H9 (cell line): Measurements from ENCODE around the gene CPLX1. TPM values are rescaled to one million over a fixed set of nuclear protein-coding genes. Genes with fewer than 3 reads are reported as not detected.

Experiments used
- DNase-seq: peaks from one replicate; pipeline ENCODE4 v3.0.0-alpha.2; 2017
- H2AFZ ChIP-seq: one replicate; pipeline ENCODE4 v1.6.1; 2013; ENCODE audit warnings: mild to moderate bottlenecking, low read length, control low read depth, moderate library complexity
- H2AK5ac ChIP-seq: 2 replicates; pipeline ENCODE4 v1.6.1; 2013; ENCODE audit warnings: low read length, control low read depth, mixed read lengths; ENCODE audit not compliant: insufficient read length
- H2BK120ac ChIP-seq: one replicate; pipeline ENCODE4 v1.6.1; 2013; ENCODE audit warnings: low read depth, mild to moderate bottlenecking, low read length, control low read depth, inconsistent platforms; ENCODE audit not compliant: poor library complexity, severe bottlenecking
- H2BK12ac ChIP-seq: 2 replicates; pipeline ENCODE4 v1.6.1; 2013; ENCODE audit warnings: low read length, control low read depth, mixed read lengths, low read depth; ENCODE audit not compliant: insufficient read length
- H2BK15ac ChIP-seq: 2 replicates; pipeline ENCODE4 v1.6.1; 2013; ENCODE audit warnings: low read depth, low read length, control low read depth
- H2BK20ac ChIP-seq: one replicate; pipeline ENCODE4 v1.6.1; 2013; ENCODE audit warnings: low read depth, mild to moderate bottlenecking, low read length, control low read depth, inconsistent platforms; ENCODE audit not compliant: poor library complexity, severe bottlenecking
- H2BK5ac ChIP-seq: 2 replicates; pipeline ENCODE4 v1.6.1; 2013; ENCODE audit warnings: low read length, control low read depth, mixed read lengths; ENCODE audit not compliant: insufficient read length
- H3K14ac ChIP-seq: 2 replicates; pipeline ENCODE4 v1.6.1; 2013; ENCODE audit warnings: low read length, control low read depth; ENCODE audit not compliant: insufficient read depth
- H3K18ac ChIP-seq: 2 replicates; pipeline ENCODE4 v1.6.1; 2013; ENCODE audit warnings: low read depth, mild to moderate bottlenecking, mixed read lengths, low read length, control low read depth; ENCODE audit not compliant: insufficient read length
- H3K23ac ChIP-seq: 2 replicates; pipeline ENCODE4 v1.6.1; 2013; ENCODE audit warnings: low read length, control low read depth, mixed read lengths, low read depth; ENCODE audit not compliant: insufficient read length
- H3K23me2 ChIP-seq: 2 replicates; pipeline ENCODE4 v1.6.1; 2013; ENCODE audit warnings: low read depth, mild to moderate bottlenecking, mixed read lengths, low read length, control low read depth; ENCODE audit not compliant: insufficient read length, poor library complexity, severe bottlenecking
- H3K27ac ChIP-seq: 2 replicates; pipeline ENCODE4 v1.5.1; 2013; ENCODE audit warnings: low read length, control low read depth, mixed read lengths, low read depth; ENCODE audit not compliant: insufficient read length
- H3K27me3 ChIP-seq: 2 replicates; pipeline ENCODE4 v1.6.1; 2013; ENCODE audit warnings: low read length, control low read depth, inconsistent platforms; ENCODE audit not compliant: insufficient read depth
- H3K4ac ChIP-seq: 2 replicates; pipeline ENCODE4 v1.6.1; 2013; ENCODE audit warnings: low read depth, mild to moderate bottlenecking, control low read depth, inconsistent platforms, low read length, moderate library complexity
- H3K4me1 ChIP-seq: 2 replicates; pipeline ENCODE4 v1.6.1; 2013; ENCODE audit warnings: low read length, control low read depth, inconsistent platforms; ENCODE audit not compliant: insufficient read depth
- H3K4me2 ChIP-seq: 2 replicates; pipeline ENCODE4 v1.6.1; 2013; ENCODE audit warnings: low read length, control low read depth, mixed read lengths; ENCODE audit not compliant: insufficient read length, insufficient read depth
- H3K56ac ChIP-seq: 2 replicates; pipeline ENCODE4 v1.6.1; 2013; ENCODE audit warnings: low read depth, mild to moderate bottlenecking, mixed read lengths, low read length, control low read depth; ENCODE audit not compliant: insufficient read length
- H3K79me1 ChIP-seq: 2 replicates; pipeline ENCODE4 v1.6.1; 2013; ENCODE audit warnings: low read depth, mild to moderate bottlenecking, moderate library complexity, low read length, control low read depth, inconsistent platforms; ENCODE audit not compliant: insufficient read depth, poor library complexity, severe bottlenecking
- H3K79me2 ChIP-seq: 2 replicates; pipeline ENCODE4 v1.6.1; 2013; ENCODE audit warnings: low read length, control low read depth, inconsistent platforms; ENCODE audit not compliant: insufficient read depth
- H3K9ac ChIP-seq: 2 replicates; pipeline ENCODE4 v1.6.1; 2013; ENCODE audit warnings: low read length, control low read depth, mixed read lengths; ENCODE audit not compliant: insufficient read length; ENCODE audit errors: extremely low read depth
- H3K9me3 ChIP-seq: one replicate; pipeline ENCODE4 v1.6.1; 2013; ENCODE audit warnings: low read depth, low read length, inconsistent platforms; ENCODE audit not compliant: control insufficient read depth
- H3T11ph ChIP-seq: one replicate; pipeline ENCODE4 v1.6.1; 2013; ENCODE audit warnings: mild to moderate bottlenecking, low read length, control low read depth, inconsistent platforms
- H4K20me1 ChIP-seq: one replicate; pipeline ENCODE4 v1.6.1; 2013; ENCODE audit not compliant: control insufficient read depth, insufficient read length, insufficient read depth
- H4K5ac ChIP-seq: 2 replicates; pipeline ENCODE4 v1.6.1; 2013; ENCODE audit warnings: low read depth, mild to moderate bottlenecking, mixed read lengths, low read length, control low read depth; ENCODE audit not compliant: insufficient read length
- H4K8ac ChIP-seq: replicated peaks from 2 replicates; pipeline ENCODE4 v1.6.1; 2013; ENCODE audit warnings: low read length, control low read depth, mixed read lengths, low read depth; ENCODE audit not compliant: insufficient read length
- H4K91ac ChIP-seq: 2 replicates; pipeline ENCODE4 v1.6.1; 2013; ENCODE audit warnings: low read depth, mild to moderate bottlenecking, moderate library complexity, mixed read lengths, low read length, control low read depth; ENCODE audit not compliant: insufficient read length
- H3K27ac Mint-ChIP-seq, 3 experiments: 2 replicates in 2 of 3; 3 replicates in 1 of 3; pipeline ENCODE4 v1.8.0; 2020 to 2021; ENCODE audit warnings: mixed read lengths in 3 of 3, mild to moderate bottlenecking in 1 of 3, moderate library complexity in 1 of 3
- H3K27me3 Mint-ChIP-seq: 2 replicates; pipeline ENCODE4 v1.8.0; 2021; ENCODE audit warnings: low read depth, mild to moderate bottlenecking, moderate library complexity, mixed read lengths
- H3K36me3 Mint-ChIP-seq, 3 experiments: 2 replicates in 2 of 3; 3 replicates in 1 of 3; pipeline ENCODE4 v1.8.0; 2020 to 2021; ENCODE audit warnings: low read depth in 3 of 3, mixed read lengths in 3 of 3; ENCODE audit not compliant: insufficient read depth in 1 of 3
- H3K4me1 Mint-ChIP-seq, 2 experiments: 2 replicates each; pipeline ENCODE4 v1.8.0; 2020; ENCODE audit warnings: mixed read lengths in 2 of 2
- H3K4me3 Mint-ChIP-seq, 2 experiments: 2 replicates in 1 of 2; 3 replicates in 1 of 2; pipeline ENCODE4 v1.8.0; 2020 to 2021; ENCODE audit warnings: mild to moderate bottlenecking in 2 of 2, mixed read lengths in 2 of 2, moderate library complexity in 1 of 2
- H3K9me3 Mint-ChIP-seq, 2 experiments: 2 replicates in 1 of 2; 3 replicates in 1 of 2; pipeline ENCODE4 v1.8.0; 2020; ENCODE audit warnings: mild to moderate bottlenecking in 2 of 2, mixed read lengths in 2 of 2, moderate library complexity in 1 of 2
- WGBS: extraction: QIAGEN DNeasy Blood & Tissue Kit; methylation state at CpG from one replicate; pipeline ENCODE4 v1.1.7; 2013; ENCODE audit warnings: missing lambda C conversion rate, low lambda C conversion rate, mixed read lengths; ENCODE audit not compliant: insufficient read length; ENCODE audit errors: extremely low coverage; 5-methylcytosine and 5-hydroxymethylcytosine counted together
- total RNA-seq: library from RNA; stranded (reverse); gene quantifications from 2 replicates; pipeline ENCODE4 v1.2.1, GENCODE V29; 2021
- TF ChIP-seq, protein P1 (sequence below): fragments of 200-600 bp; sonication (generic); conservative IDR thresholded peaks from 3 replicates; pipeline ENCODE4 v1.8.0; 2021; ENCODE audit warnings: antibody characterized with exemption, mild to moderate bottlenecking

CPLX1 gene
- total RNA-seq, 1 experiment from 2014 or later, result 0.90 TPM

DNA sequence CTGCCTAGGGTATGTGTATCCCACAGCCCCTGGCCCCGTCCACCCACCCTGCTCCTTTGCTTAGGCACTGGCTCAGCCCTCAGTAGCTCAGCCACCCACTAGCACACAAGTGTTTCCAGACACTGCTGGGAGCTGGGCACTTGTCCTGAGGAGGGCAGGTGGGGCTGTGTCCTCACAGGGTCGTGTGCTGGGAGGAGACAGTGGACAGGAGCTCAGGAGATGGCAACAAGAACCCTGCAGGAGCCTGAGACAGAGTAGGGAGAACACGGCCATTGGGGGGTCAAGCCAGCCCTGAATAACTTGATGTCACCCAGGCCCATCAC is 5.5 kb upstream of the CPLX1 start:
- DNase-seq, result no peak
- no peaks in the 10 kb centered on the region for H3K79me2 ChIP-seq

More for the DNA sequence above, 5.5 kb upstream of the CPLX1 start:
- Histone ChIP-seq H3K23ac (no peak overlapping the region), H3K56ac (no peak overlapping the region), H2BK120ac (no peak overlapping the region), H2BK15ac (no peak overlapping the region), H3K27me3 (peaks cover 9% of the 10 kb centered on the region; the same call in 1 of the 2 replicates), H3K27ac (no peak overlapping the region), H4K5ac (no peak overlapping the region), H3K4me1 (no peaks in the 10 kb centered on the region), H3K79me1 (no peaks in the 10 kb centered on the region), H2BK5ac (no peak overlapping the region), H4K20me1 (no peaks in the 10 kb centered on the region), H3K9ac (no peak overlapping the region), H2AFZ (no peak overlapping the region), H3K18ac (no peak overlapping the region), H3T11ph (no peak overlapping the region), H2AK5ac (no peak overlapping the region), H2BK20ac (no peak overlapping the region), H3K9me3 (no peaks in the 10 kb centered on the region), H4K91ac (no peak overlapping the region), H3K4ac (no peak overlapping the region), H3K4me2 (no peak overlapping the region), H3K23me2 (no peaks in the 10 kb centered on the region), H3K14ac (no peak overlapping the region; the same call in 1 of the 2 replicates), H4K8ac (no peak overlapping the region), H2BK12ac (no peak overlapping the region)
- TF ChIP-seq, protein P1, sequence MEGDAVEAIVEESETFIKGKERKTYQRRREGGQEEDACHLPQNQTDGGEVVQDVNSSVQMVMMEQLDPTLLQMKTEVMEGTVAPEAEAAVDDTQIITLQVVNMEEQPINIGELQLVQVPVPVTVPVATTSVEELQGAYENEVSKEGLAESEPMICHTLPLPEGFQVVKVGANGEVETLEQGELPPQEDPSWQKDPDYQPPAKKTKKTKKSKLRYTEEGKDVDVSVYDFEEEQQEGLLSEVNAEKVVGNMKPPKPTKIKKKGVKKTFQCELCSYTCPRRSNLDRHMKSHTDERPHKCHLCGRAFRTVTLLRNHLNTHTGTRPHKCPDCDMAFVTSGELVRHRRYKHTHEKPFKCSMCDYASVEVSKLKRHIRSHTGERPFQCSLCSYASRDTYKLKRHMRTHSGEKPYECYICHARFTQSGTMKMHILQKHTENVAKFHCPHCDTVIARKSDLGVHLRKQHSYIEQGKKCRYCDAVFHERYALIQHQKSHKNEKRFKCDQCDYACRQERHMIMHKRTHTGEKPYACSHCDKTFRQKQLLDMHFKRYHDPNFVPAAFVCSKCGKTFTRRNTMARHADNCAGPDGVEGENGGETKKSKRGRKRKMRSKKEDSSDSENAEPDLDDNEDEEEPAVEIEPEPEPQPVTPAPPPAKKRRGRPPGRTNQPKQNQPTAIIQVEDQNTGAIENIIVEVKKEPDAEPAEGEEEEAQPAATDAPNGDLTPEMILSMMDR, result no peak
- no peak overlapping the region for H3K4me3 Mint-ChIP-seq
- peak overlapping the region in 1 of 3 experiments; percentile 59; a peak in 1 of 7 replicates for H3K27ac Mint-ChIP-seq
- no peaks in the 10 kb centered on the region for H3K4me1 Mint-ChIP-seq
- peaks cover 0 to 1% (median 0%) of the 10 kb centered on the region in 3 experiments; a peak in 1 of 7 replicates for H3K36me3 Mint-ChIP-seq
- peaks cover 0 to 2% of the 10 kb centered on the region in 2 experiments; a peak in 1 of 5 replicates for H3K9me3 Mint-ChIP-seq
- WGBS, result no CpG with 5 or more reads among the region's 3 CpGs
- H3K27me3 Mint-ChIP-seq, result peaks cover 58% of the 10 kb centered on the region
